GM12864 (cell line): ENCODE measurements around the gene XRN2.

Experiments used
- DNase-seq: peaks from one replicate; pipeline ENCODE4 v3.0.0-alpha.2; 2011; ENCODE audit warnings: low read depth
- H3K4me3 ChIP-seq: 2 replicates; pipeline ENCODE4 v1.5.1; 2011; ENCODE audit warnings: mild to moderate bottlenecking, low read depth, low read length, control low read depth
- TF ChIP-seq, protein P1 (sequence below): IDR thresholded peaks from 2 replicates; pipeline ENCODE4 v1.5.1; 2011; ENCODE audit warnings: low read depth, mild to moderate bottlenecking, moderate library complexity, low read length, control low read depth, inconsistent platforms; ENCODE audit errors: missing control alignments

The XRN2 gene

DNA sequence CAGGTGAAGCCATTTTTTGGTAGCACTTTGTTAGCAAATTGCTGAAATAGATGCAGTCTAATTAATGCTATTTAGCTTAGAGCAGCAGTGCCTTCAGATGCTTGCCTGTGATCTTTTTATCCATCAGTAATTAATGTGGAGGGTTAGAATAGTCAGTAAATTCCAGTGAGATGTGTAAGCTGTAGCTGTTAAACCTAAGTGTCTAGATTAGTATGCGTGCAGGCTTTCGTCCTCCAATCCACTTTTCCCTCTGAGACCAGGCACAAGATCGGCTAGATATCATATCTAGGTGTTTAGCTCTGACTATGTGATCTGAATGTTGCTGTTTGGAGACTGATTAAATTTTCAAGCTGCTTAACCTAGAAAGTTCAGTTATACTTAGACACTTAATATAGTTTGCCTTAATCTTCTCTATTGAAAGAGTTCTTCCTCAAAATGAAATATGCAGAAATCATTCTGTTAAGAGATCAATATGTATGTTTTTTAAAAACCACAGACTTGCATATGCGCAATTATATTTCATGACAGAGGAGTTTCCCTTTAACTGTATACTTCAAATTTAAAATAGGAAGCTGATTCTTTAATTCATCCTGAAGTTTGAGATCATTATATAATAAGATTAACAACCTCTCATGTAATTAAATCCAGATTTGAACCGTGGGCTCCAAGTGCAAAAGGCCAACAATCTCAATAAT, 41.2 kb downstream of the XRN2 start:
- DNase-seq = no peak
- TF ChIP-seq, protein P1, sequence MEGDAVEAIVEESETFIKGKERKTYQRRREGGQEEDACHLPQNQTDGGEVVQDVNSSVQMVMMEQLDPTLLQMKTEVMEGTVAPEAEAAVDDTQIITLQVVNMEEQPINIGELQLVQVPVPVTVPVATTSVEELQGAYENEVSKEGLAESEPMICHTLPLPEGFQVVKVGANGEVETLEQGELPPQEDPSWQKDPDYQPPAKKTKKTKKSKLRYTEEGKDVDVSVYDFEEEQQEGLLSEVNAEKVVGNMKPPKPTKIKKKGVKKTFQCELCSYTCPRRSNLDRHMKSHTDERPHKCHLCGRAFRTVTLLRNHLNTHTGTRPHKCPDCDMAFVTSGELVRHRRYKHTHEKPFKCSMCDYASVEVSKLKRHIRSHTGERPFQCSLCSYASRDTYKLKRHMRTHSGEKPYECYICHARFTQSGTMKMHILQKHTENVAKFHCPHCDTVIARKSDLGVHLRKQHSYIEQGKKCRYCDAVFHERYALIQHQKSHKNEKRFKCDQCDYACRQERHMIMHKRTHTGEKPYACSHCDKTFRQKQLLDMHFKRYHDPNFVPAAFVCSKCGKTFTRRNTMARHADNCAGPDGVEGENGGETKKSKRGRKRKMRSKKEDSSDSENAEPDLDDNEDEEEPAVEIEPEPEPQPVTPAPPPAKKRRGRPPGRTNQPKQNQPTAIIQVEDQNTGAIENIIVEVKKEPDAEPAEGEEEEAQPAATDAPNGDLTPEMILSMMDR = no peak

DNA sequence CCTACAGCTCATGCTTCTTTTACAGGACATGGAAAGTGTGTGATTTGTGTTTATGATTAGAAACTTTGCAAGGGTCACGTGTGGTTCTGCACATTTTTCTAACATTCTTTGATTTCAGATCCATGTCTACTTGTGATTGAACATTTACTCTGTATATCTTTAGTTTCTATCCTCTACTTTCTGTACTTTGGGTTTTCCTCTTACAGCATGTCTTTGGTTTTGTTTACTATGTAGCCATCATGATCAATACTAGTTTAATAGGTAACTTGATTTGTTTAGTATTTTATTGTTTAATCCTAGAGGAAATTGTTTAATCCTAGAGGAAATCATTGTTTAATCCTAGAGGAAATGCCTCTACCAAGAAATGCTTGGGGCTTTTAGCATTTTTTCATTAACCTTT, 41.8 kb downstream of the XRN2 start:
- H3K4me3 ChIP-seq = no peak overlapping the region
- TF ChIP-seq, protein P1 = no peak
- no peak for DNase-seq

More for the DNA sequence above, 41.2 kb downstream of the XRN2 start:
- H3K4me3 ChIP-seq = no peak overlapping the region

DNA sequence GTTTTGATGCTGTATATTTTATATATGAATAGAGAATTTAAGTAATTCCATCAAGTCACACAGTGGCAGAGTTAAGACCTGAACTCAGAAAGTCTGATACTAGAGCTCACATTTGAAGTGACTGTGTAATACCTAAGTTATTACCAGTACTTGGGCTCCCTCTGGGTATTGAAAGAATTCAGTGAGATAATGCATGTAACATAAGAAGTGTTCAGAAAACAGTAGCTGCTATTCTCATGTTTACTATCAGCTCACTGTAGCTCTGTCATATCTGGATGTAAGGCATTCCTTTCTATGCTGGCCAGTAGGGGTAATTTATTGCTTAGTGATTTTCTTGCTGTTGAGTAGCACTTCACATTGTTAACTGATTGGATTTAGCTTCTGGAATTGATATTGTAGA, 49.6 kb downstream of the XRN2 start:
- no peak overlapping the region for H3K4me3 ChIP-seq
- TF ChIP-seq, protein P1 = no peak
- DNase-seq = no peak

DNA sequence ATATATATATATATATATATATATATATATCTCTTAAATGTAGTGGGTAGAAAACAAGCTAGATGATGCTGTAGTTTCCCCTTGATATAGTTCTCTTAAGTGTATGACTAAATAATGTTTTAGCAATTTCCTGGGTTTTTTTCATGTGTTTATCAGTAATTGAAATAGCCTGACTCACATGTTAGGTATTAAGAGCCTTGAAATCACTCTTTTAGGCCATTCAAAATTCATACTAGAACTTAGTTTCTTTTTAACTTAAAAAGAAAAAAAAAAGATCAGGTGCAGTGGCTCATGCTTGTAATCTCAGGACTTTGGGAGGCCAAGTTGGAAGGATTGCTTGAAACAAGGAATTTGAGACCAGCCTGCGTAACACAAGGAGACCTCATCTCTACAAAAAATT, 50.1 kb downstream of the XRN2 start:
- TF ChIP-seq, protein P1 = no peak
- no peak for DNase-seq
- no peak overlapping the region for H3K4me3 ChIP-seq

DNA sequence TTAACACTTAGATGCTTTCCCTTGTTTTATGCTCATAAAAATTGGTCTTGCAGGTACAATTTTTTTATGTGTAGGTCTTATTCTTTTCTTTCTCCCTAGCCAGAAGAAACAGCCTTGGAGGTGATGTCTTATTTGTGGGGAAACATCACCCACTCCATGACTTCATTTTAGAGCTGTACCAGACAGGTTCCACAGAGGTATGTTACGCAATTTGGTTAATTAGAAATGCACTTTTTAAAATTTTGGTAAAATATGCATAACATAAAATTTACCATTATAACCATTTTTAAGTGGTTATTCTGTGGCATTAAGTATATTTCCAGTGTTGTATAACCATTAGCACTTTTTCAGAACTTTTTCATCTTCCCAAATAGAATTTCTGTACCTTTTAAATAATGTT, 52.9 kb downstream of the XRN2 start:
- H3K4me3 ChIP-seq = no peak overlapping the region
- no peak for DNase-seq
- TF ChIP-seq, protein P1 = no peak

DNA sequence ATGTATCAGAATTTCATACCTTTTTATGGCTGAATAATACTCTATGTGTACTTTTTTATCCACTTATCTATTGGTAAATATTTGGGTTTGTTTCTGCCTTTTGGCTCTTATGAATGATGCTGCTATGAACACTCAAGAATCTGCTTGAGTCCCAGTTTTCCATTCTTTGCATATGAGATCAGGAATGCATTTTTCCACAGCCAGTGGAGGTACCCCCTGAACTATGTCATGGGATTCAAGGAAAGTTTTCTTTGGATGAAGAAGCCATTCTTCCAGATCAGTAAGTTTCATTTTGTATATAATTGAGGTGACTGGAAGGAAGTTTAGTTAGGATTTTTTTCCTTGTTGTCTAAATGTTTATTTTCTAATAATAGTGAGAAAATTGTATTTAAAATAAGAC, 53.3 kb downstream of the XRN2 start:
- DNase-seq = no peak
- TF ChIP-seq, protein P1 = no peak
- no peak overlapping the region for H3K4me3 ChIP-seq

DNA sequence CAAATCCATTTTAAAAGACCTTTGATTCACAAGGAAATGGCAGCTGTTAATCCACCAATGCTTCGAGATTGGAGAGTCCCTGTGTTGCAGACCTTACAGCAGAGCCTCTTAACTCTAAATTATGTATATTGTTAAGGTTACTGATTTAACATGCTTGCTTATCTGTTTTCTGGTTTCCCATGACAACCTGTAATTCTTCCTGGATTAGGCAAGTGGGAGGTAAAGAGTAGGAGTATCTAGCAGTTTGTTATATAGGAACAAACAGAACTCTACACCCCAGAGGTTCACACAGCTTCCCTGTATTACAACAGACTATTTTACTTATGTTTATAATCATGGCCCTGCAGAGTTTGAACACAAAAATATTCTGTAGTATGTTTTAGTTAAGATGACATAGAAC, 54.7 kb downstream of the XRN2 start:
- H3K4me3 ChIP-seq = no peak overlapping the region
- TF ChIP-seq, protein P1 = no peak
- no peak for DNase-seq
